HepG2 (cell line): ENCODE results near the gene MARK2. TPM values are rescaled to one million over a fixed set of nuclear protein-coding genes. Genes with fewer than 3 reads are reported as not detected.
A peak's percentile ranks its signal among the peaks of the same experiment; 100 is the strongest.

Experiments
- AHDC1 ChIP-seq: sonication (generic); formaldehyde crosslinking; IDR thresholded peaks from 2 replicates; pipeline ENCODE4 v1.5.1; 2020; ENCODE audit warnings: mild to moderate bottlenecking, missing genetic modification reagents, borderline replicate concordance
- ARID2 ChIP-seq: sonication (generic); formaldehyde crosslinking; IDR thresholded peaks from 2 replicates; pipeline ENCODE4 v1.8.1; 2022; ENCODE audit warnings: mild to moderate bottlenecking, missing genetic modification reagents, borderline replicate concordance
- ATF1 ChIP-seq: IDR thresholded peaks from 2 replicates; pipeline ENCODE4 v1.6.1; 2016; ENCODE audit warnings: mild to moderate bottlenecking, control low read depth
- BCLAF1 ChIP-seq: fragments of 450-650 bp; IDR thresholded peaks from 2 replicates; pipeline ENCODE4 v1.6.1; 2017; ENCODE audit warnings: mild to moderate bottlenecking
- HDAC1 ChIP-seq: sonication (generic); formaldehyde crosslinking; IDR thresholded peaks from 2 replicates; pipeline ENCODE4 v1.5.1; 2020; ENCODE audit warnings: mild to moderate bottlenecking, missing genetic modification reagents
- IRF1 ChIP-seq: sonication (generic); formaldehyde crosslinking; IDR thresholded peaks from 2 replicates; pipeline ENCODE4 v1.4.0; 2020; ENCODE audit warnings: low read depth, mild to moderate bottlenecking, missing genetic modification reagents
- MYPOP ChIP-seq: sonication (generic); formaldehyde crosslinking; IDR thresholded peaks from 2 replicates; pipeline ENCODE4 v1.8.1; 2023; ENCODE audit warnings: mild to moderate bottlenecking, moderate library complexity, missing genetic modification reagents
- NBN ChIP-seq: fragments of 450-650 bp; conservative IDR thresholded peaks from 2 replicates; pipeline ENCODE4 v1.6.1; 2017
- NFRKB ChIP-seq: fragments of 450-650 bp; IDR thresholded peaks from 2 replicates; pipeline ENCODE4 v1.6.1; 2017
- PAWR ChIP-seq: sonication (generic); formaldehyde crosslinking; IDR thresholded peaks from 2 replicates; pipeline ENCODE4 v1.4.0; 2020; ENCODE audit warnings: missing genetic modification reagents, mild to moderate bottlenecking, borderline replicate concordance
- SMARCE1 ChIP-seq: fragments of 450-650 bp; IDR thresholded peaks from 2 replicates; pipeline ENCODE4 v1.6.1; 2017; ENCODE audit warnings: borderline replicate concordance
- ZNF333 ChIP-seq: sonication (generic); formaldehyde crosslinking; IDR thresholded peaks from 2 replicates; pipeline ENCODE4 v1.4.0; 2020; ENCODE audit warnings: mild to moderate bottlenecking, missing genetic modification reagents, borderline replicate concordance
- ZNF550 ChIP-seq: sonication (generic); formaldehyde crosslinking; IDR thresholded peaks from 2 replicates; pipeline ENCODE4 v1.4.0; 2020; ENCODE audit warnings: mild to moderate bottlenecking, missing genetic modification reagents, borderline replicate concordance
- ZNF768 ChIP-seq: sonication (generic); formaldehyde crosslinking; IDR thresholded peaks from 2 replicates; pipeline ENCODE4 v1.4.0; 2020; ENCODE audit warnings: missing genetic modification reagents
- ZNF781 ChIP-seq: sonication (generic); formaldehyde crosslinking; IDR thresholded peaks from 2 replicates; pipeline ENCODE4 v1.5.1; 2020; ENCODE audit warnings: borderline replicate concordance, mild to moderate bottlenecking, missing genetic modification reagents; ENCODE audit errors: not compliant biosample characterization
- ZNF800 ChIP-seq: sonication (generic); formaldehyde crosslinking; IDR thresholded peaks from 2 replicates; pipeline ENCODE4 v1.4.0; 2020; ENCODE audit warnings: missing genetic modification reagents
- polyA plus RNA-seq, 8 experiments: library from polyadenylated mRNA; depleted of rRNA in 3 of 8; stranded (reverse) in 7 of 8; unstranded in 1 of 8; fragments of >200 nt; fragmentation: Illumina TruSeq in 4 of 8; extraction: Trizol in 4 of 8; gene quantifications; 2 replicates each; pipeline versions ENCODE4 v1.2.1 to v1.2.3, GENCODE V29; 2011 to 2016; ENCODE audit warnings: low read depth in 4 of 8, missing spikeins in 1 of 8, mixed read lengths in 1 of 8; ENCODE audit not compliant: insufficient read depth in 1 of 8
- total RNA-seq, 5 experiments: library from RNA; depleted of rRNA; stranded (reverse); fragments of >200 nt; fragmentation: Illumina TruSeq; extraction: Trizol; gene quantifications; 2 replicates each; pipeline ENCODE4 v1.2.3, GENCODE V29; 2016; ENCODE audit warnings: low read depth in 1 of 5

Gene MARK2
- total and polyA plus RNA-seq, 2 of the 13 experiments (the other 11 are each of a cell fraction or from before 2014, with no cell fraction given), result 13.5 to 13.9 TPM

GRCh38 chr11:63858628-63859550, 20.0 kb downstream of the MARK2 start (continued):
- TF ChIP-seq PAWR (CRISPR knock-in tag), result no peak
- no peak for TF ChIP-seq ZNF781
- no peak for TF ChIP-seq ZNF768 (CRISPR knock-in tag)
- TF ChIP-seq NBN, result no peak
- no peak for TF ChIP-seq ARID2 (CRISPR knock-in tag)
- TF ChIP-seq NFRKB, result no peak
- no peak for TF ChIP-seq ZNF333 (CRISPR knock-in tag)
- no peak for TF ChIP-seq ZNF550 (CRISPR knock-in tag)
- TF ChIP-seq SMARCE1, result no peak
- no peak for TF ChIP-seq HDAC1 (CRISPR knock-in tag)
- TF ChIP-seq BCLAF1, result no peak
- no peak; the same call in 1 of the 2 replicates for TF ChIP-seq MYPOP (CRISPR knock-in tag)
- TF ChIP-seq ZNF800, result no peak
- 0 out of 2 replicates have a peak, but pooled peaks have one; percentile 48 for TF ChIP-seq ATF1 (CRISPR knock-in tag)
- no peak for TF ChIP-seq IRF1 (CRISPR knock-in tag)
- TF ChIP-seq AHDC1 (CRISPR knock-in tag), result no peak
